Subcutaneous abdominal adipose tissue (tissue), 5 donors: ENCODE results near the gene CIBAR2.

Source experiments
- H3K27ac ChIP-seq: one replicate; pipeline ENCODE4 v1.7.0; 2013; ENCODE audit warnings: low read depth, mild to moderate bottlenecking, inconsistent platforms, low read length, moderate library complexity
- H3K27me3 ChIP-seq, 5 donors: one replicate each; pipeline ENCODE4 v1.7.0; 2013; ENCODE audit warnings: low read length in 5 of 5, inconsistent platforms in 1 of 5; ENCODE audit not compliant: control insufficient read depth in 5 of 5, insufficient read depth in 4 of 5
- H3K36me3 ChIP-seq, 5 donors: one replicate each; pipeline ENCODE4 v1.7.0; 2013; ENCODE audit warnings: low read length in 5 of 5; ENCODE audit not compliant: control insufficient read depth in 5 of 5, insufficient read depth in 5 of 5
- H3K4me1 ChIP-seq, 5 donors: one replicate each; pipeline ENCODE4 v1.7.0; 2013; ENCODE audit warnings: low read length in 5 of 5, mild to moderate bottlenecking in 3 of 5, moderate library complexity in 1 of 5; ENCODE audit not compliant: control insufficient read depth in 5 of 5, insufficient read depth in 5 of 5
- H3K4me3 ChIP-seq, 5 donors: one replicate each; pipeline ENCODE4 v1.7.0; 2013; ENCODE audit warnings: low read length in 5 of 5, low read depth in 1 of 5
- H3K9ac ChIP-seq, 5 donors: one replicate each; pipeline ENCODE4 v1.7.0; 2013; ENCODE audit warnings: low read length in 5 of 5, mild to moderate bottlenecking in 4 of 5, moderate library complexity in 3 of 5
- H3K9me3 ChIP-seq, 5 donors: one replicate each; pipeline ENCODE4 v1.7.0; 2013; ENCODE audit warnings: low read length in 5 of 5; ENCODE audit not compliant: control insufficient read depth in 5 of 5
- donor health status: healthy.
- donor health status: healthy.
- donor health status: healthy.
- donor health status: healthy.
- donor health status: healthy.

CIBAR2 gene

GRCh38 chr16:85077576-85078125 lies 34.6 kb downstream of the CIBAR2 start:
- H3K9me3 ChIP-seq, result no peaks in the 10 kb centered on the region
- H3K9ac ChIP-seq, result no peak overlapping the region
- H3K36me3 ChIP-seq, result peaks cover 0 to 56% (median 20%) of the 10 kb centered on the region in 5 donors
- peaks cover 0 to 10% (median 3%) of the 10 kb centered on the region in 5 donors for H3K4me1 ChIP-seq
- H3K27ac ChIP-seq, result no peak overlapping the region
- H3K27me3 ChIP-seq, result no peaks in the 10 kb centered on the region
- no peak overlapping the region for H3K4me3 ChIP-seq

- peaks cover 0 to 9% (median 5%) of the 10 kb centered on the region in 5 donors for H3K4me1 ChIP-seq
- H3K27me3 ChIP-seq, result no peaks in the 10 kb centered on the region
- no peak overlapping the region for H3K4me3 ChIP-seq
- H3K27ac ChIP-seq, result no peak overlapping the region
- peaks cover 0 to 57% (median 20%) of the 10 kb centered on the region in 5 donors for H3K36me3 ChIP-seq
- H3K9me3 ChIP-seq, result no peaks in the 10 kb centered on the region
- no peak overlapping the region for H3K9ac ChIP-seq
These were observed 35.2 kb downstream of the CIBAR2 start for GRCh38 chr16:85077039-85077438.

GRCh38 chr16:85075236-85075924 lies 36.9 kb downstream of the CIBAR2 start:
- H3K9me3 ChIP-seq, result no peaks in the 10 kb centered on the region
- peaks cover 0 to 9% (median 5%) of the 10 kb centered on the region in 5 donors for H3K4me1 ChIP-seq
- no peak overlapping the region for H3K9ac ChIP-seq
- peaks cover 0 to 56% (median 20%) of the 10 kb centered on the region in 5 donors for H3K36me3 ChIP-seq
- H3K4me3 ChIP-seq, result no peak overlapping the region
- H3K27me3 ChIP-seq, result no peaks in the 10 kb centered on the region
- no peak overlapping the region for H3K27ac ChIP-seq

DNA sequence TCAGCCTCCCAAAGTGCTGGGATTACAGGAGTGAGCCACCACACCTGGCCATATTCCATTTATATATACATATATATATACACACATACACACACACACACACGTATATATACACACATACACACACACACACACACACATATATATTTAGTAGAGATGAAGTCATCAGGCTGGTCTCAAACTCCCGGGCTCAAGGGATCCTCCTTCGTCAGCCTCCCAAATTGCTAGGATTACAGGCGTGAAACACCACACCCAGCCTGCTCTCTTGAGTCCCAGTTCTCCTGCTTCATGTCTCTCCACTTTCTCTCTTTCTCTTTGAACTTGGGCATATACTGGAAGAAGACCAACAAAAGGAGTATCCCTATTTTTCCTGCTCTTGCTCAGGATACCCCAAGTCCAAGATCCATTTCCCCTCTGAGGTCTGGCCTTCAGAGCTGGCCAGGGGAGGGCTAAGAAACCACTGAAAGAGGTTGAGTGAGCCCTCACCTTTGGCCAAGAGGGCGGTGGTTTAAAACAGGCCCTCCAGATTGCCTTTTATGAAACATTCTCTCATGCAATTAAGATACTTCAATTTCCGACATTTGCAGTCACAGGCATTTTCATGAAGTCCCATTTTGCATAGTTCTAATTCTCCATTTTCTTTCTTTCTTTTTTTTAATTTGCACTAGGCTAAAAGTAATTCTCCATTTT lies 37.9 kb downstream of the CIBAR2 start:
- peaks cover 0 to 9% (median 5%) of the 10 kb centered on the region in 5 donors for H3K4me1 ChIP-seq

GRCh38 chr16:85072947-85073346 lies 39.3 kb downstream of the CIBAR2 start:
- H3K27ac ChIP-seq, result no peak overlapping the region

More for the DNA sequence above, 37.9 kb downstream of the CIBAR2 start:
- Histone ChIP-seq H3K9ac (no peak overlapping the region), H3K9me3 (no peaks in the 10 kb centered on the region), H3K27me3 (no peaks in the 10 kb centered on the region), H3K36me3 (peaks cover 0 to 52% (median 21%) of the 10 kb centered on the region in 5 donors), H3K27ac (no peak overlapping the region), H3K4me3 (no peak overlapping the region)

DNA sequence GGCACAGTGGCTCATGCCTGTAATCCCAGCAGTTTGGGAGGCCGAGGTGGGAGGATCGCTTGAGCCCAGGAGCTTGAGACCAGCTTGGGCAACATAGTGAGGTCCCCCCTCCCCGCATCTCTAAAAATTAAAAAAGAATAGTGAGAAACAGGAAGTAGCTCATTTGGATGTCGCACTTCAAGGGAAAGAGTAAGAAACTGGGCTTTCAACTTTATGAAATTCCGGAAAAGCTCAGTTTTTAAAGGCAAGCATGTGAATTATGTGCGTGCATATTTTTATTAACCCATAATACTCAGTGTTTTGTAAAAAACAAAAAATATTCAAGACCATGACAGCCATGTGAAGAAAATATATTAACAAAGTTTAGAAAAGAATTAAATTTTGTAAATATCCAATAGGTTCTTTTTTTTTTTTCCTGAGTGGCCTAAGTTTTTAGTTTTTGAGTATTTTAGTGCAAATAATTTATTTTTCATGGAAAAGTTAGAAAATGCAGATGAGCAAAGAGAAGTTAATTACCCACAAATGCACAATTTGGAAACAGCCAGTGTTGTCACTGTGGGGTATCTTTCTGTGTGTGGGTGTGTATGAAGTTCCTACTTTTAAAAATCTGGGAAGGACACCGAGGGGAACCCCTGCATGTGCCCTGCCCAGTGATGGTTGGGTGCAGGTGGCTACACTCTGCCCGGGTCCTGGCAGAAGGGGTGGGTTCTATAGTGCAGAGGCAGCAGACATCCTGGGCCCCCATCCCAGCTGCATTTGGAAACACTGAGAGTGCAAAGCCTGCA lies 40.0 kb downstream of the CIBAR2 start:
- H3K27ac ChIP-seq, result no peak overlapping the region
- H3K27me3 ChIP-seq, result no peaks in the 10 kb centered on the region
- H3K4me3 ChIP-seq, result no peak overlapping the region
- H3K9ac ChIP-seq, result no peak overlapping the region
- H3K36me3 ChIP-seq, result peaks cover 0 to 45% (median 15%) of the 10 kb centered on the region in 5 donors
- H3K4me1 ChIP-seq, result peaks cover 0 to 9% (median 5%) of the 10 kb centered on the region in 5 donors
- no peaks in the 10 kb centered on the region for H3K9me3 ChIP-seq

More at GRCh38 chr16:85072947-85073346, 39.3 kb downstream of the CIBAR2 start:
- Histone ChIP-seq H3K4me1 (peaks cover 0 to 9% (median 5%) of the 10 kb centered on the region in 5 donors), H3K36me3 (peaks cover 0 to 48% (median 16%) of the 10 kb centered on the region in 5 donors), H3K9me3 (no peaks in the 10 kb centered on the region), H3K27me3 (no peaks in the 10 kb centered on the region), H3K4me3 (no peak overlapping the region), H3K9ac (no peak overlapping the region)

DNA sequence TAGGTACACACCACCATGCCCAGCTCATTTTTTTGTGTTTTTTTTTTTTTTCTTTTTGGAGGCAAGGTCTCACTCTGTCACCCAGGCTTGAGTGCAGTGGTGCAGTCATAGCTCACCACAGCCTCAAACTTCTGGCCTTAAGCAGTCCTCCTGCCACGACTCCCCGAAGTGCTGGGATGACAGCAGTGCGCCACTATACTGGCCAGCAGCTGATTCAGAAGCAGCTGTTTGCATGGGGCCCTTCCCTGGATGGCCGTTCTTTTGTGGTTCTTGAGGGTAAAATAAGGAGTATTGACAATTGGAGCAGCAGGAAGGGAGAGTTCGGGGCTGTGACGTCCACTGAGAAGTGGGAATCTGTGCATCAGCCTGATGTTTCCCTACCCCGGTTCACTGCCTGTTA lies 43.1 kb downstream of the CIBAR2 start:
- Histone ChIP-seq H3K36me3 (peaks cover 0 to 39% (median 16%) of the 10 kb centered on the region in 5 donors), H3K9ac (no peak overlapping the region), H3K27ac (no peak overlapping the region), H3K4me3 (no peak overlapping the region), H3K9me3 (no peaks in the 10 kb centered on the region), H3K4me1 (peaks cover 0 to 9% (median 5%) of the 10 kb centered on the region in 5 donors), H3K27me3 (no peaks in the 10 kb centered on the region)

GRCh38 chr16:85068746-85069145 lies 43.5 kb downstream of the CIBAR2 start:
- H3K27ac ChIP-seq, result no peak overlapping the region
- H3K9me3 ChIP-seq, result no peaks in the 10 kb centered on the region
- H3K27me3 ChIP-seq, result no peaks in the 10 kb centered on the region
- no peak overlapping the region for H3K4me3 ChIP-seq
- peaks cover 0 to 39% (median 16%) of the 10 kb centered on the region in 5 donors for H3K36me3 ChIP-seq
- peaks cover 0 to 9% (median 5%) of the 10 kb centered on the region in 5 donors for H3K4me1 ChIP-seq
- no peak overlapping the region for H3K9ac ChIP-seq

GRCh38 chr16:85067426-85067825 lies 44.8 kb downstream of the CIBAR2 start:
- H3K27me3 ChIP-seq, result no peaks in the 10 kb centered on the region
- no peaks in the 10 kb centered on the region for H3K9me3 ChIP-seq
- H3K9ac ChIP-seq, result no peak overlapping the region
- H3K36me3 ChIP-seq, result peaks cover 0 to 28% (median 12%) of the 10 kb centered on the region in 5 donors
- no peak overlapping the region for H3K4me3 ChIP-seq
- H3K4me1 ChIP-seq, result peaks cover 0 to 8% (median under 1%) of the 10 kb centered on the region in 5 donors
- H3K27ac ChIP-seq, result no peak overlapping the region
